22Rv1 (cell line): ENCODE results near the gene EBI3.
"Not testable (repeated sequence)": the region's sequence is repeated elsewhere in the genome, so short reads cannot be mapped to it uniquely, and the experiment has no call there.

Experiments
- H3K27ac ChIP-seq: fragments of 450-650 bp; 2 replicates; pipeline ENCODE4 v1.5.1; 2017
- ZFX ChIP-seq: fragments of 450-650 bp; IDR thresholded peaks from 2 replicates; pipeline ENCODE4 v1.6.1; 2017; ENCODE audit warnings: antibody characterized with exemption, borderline replicate concordance
- TF ChIP-seq, protein P1 (sequence below): fragments of 450-650 bp; IDR thresholded peaks from 2 replicates; pipeline ENCODE4 v1.5.1; 2017; ENCODE audit warnings: mild to moderate bottlenecking

The EBI3 gene

DNA sequence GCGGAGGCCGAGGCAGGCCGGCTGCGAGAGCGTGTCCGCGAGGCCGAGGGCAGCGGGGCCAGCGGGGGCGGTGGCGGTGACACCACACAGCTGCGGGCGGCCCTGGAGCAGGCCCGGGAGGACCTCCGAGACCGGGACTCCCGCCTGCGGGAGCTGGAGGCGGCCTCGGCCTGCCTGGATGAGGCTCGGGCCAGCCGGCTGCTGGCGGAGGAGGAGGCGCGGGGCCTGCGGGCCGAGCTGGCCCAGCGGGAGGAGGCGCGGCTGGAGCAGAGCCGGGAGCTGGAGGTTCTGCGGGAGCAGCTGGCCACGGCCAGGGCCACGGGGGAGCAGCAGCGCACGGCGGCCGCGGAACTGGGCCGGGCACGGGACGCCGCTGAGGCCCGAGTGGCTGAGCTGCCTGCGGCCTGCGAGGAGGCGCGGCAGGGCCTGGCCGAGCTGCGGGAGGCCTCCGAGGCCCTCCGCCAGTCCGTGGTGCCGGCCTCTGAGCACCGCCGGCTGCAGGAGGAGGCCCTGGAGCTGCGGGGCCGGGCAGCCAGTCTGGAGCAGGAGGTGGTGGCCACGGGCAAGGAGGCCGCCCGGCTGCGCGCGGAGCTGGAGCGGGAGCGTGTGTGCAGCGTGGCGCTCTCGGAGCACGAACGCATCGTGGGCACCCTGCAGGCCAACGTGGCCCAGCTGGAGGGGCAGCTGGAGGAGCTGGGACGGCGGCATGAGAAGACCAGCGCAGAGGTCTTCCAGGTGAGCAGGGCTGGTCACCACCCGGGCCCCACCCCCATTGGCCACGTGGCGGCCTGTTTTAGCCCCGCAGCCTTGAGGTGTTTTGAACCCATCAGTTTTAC, 11.7 kb upstream of the EBI3 start:
- H3K27ac ChIP-seq: no peak overlapping the region
- no peak for TF ChIP-seq ZFX
- TF ChIP-seq, protein P1, sequence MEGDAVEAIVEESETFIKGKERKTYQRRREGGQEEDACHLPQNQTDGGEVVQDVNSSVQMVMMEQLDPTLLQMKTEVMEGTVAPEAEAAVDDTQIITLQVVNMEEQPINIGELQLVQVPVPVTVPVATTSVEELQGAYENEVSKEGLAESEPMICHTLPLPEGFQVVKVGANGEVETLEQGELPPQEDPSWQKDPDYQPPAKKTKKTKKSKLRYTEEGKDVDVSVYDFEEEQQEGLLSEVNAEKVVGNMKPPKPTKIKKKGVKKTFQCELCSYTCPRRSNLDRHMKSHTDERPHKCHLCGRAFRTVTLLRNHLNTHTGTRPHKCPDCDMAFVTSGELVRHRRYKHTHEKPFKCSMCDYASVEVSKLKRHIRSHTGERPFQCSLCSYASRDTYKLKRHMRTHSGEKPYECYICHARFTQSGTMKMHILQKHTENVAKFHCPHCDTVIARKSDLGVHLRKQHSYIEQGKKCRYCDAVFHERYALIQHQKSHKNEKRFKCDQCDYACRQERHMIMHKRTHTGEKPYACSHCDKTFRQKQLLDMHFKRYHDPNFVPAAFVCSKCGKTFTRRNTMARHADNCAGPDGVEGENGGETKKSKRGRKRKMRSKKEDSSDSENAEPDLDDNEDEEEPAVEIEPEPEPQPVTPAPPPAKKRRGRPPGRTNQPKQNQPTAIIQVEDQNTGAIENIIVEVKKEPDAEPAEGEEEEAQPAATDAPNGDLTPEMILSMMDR: no peak

DNA sequence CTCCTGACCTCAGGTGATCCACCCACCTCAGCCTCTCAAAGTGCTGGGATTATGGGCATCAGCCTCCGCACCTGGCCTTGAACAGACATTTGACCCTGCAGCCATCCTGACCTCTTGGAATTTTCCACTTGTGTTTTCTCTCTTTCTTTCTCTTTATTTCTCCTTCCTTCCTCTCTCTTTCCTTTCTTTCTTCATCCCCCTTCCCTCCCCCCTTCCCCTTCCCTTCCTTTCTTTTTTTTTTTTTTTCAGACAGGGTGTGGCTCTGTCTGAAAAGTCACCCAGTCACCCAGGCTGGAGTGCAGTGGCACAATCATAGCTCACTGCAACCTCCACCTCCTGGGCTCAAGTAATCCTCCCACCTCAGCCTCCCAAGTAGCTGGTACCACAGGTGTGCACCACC, 10.8 kb upstream of the EBI3 start:
- H3K27ac ChIP-seq: not testable (repeated sequence)

DNA sequence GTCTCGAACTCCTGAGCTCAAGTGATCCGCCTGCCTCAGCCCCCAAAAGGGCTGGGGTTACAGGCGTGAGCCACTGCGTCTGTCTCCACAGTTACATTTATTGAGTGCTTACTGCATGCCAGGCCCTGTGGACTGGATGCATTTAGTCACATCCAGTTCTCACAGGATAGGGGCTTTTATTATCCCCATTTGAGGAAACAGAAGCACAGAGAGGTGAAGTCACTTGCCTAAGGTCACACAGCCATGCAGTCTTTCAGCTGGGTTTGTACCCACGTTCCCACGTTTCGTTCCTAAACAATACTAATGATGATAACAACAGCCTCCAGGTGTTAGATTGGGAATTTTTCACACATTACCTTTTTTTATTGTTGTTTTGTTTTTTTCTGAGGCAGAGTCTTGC, 9.1 kb upstream of the EBI3 start:
- TF ChIP-seq, protein P1: no peak
- no peak for TF ChIP-seq ZFX
- H3K27ac ChIP-seq: no peak overlapping the region

DNA sequence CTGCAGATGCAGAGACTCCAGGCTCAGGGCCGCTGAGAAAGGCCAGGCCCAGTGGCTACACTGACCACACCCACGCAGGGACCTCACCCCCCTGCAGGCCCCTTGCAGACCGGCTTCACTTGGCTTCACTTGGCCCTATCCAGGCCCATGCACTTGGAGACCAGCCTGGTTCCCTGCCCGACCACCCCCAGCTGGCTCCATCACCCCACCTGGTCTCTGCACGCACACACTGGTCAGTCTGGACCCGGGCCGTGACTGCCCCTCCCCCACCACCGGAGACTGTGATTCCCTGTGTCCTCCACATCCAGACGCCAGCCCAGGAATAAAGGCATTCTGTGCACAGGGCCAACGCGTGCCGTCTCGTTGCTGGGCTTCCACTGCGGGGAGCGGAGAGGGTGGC, 4.9 kb upstream of the EBI3 start:
- no peak for TF ChIP-seq ZFX
- TF ChIP-seq, protein P1: no peak
- H3K27ac ChIP-seq: no peak overlapping the region

DNA sequence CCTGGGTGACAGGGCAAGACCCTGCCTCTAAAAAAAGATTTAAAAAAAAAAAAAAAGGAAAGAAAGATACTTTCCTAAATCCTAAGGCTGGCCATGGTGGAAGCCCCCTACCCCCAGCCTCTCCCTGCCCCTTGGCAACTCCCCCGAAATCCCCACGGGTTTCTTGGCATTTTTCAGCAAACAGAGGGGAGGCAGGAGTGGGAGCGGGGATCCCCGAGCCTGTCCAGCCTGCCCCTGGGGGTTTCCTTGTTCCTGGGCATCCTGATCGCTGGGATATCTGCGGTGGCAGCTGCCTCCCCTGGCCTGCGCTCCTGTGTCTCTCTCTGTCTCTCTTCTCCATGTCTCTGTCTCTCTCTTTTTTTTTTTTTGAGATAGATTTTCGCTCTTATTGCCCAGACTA, 3.4 kb upstream of the EBI3 start:
- no peak overlapping the region for H3K27ac ChIP-seq
- TF ChIP-seq, protein P1: no peak
- TF ChIP-seq ZFX: no peak

DNA sequence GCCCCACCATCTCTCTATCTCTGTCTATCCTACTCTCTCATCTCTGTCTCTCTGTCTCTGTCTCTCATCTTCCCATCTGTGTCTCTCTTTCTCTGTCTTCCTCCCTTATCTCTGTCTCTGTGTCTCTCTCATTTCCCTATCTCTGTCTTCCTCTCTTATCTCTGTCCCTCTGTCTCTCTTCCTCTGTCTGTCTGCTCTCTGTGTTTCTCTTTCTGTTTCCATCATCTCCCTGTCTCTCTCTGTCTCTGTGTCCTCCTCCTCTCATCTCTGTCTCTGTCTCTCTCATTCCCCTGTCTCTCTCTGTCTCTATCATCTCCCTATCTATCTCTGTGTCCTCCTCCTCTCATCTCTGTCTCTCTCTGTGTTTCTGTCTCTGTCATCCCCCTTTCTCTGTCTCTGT, 1.6 kb upstream of the EBI3 start:
- no peak overlapping the region for H3K27ac ChIP-seq
- TF ChIP-seq, protein P1: no peak
- no peak for TF ChIP-seq ZFX

DNA sequence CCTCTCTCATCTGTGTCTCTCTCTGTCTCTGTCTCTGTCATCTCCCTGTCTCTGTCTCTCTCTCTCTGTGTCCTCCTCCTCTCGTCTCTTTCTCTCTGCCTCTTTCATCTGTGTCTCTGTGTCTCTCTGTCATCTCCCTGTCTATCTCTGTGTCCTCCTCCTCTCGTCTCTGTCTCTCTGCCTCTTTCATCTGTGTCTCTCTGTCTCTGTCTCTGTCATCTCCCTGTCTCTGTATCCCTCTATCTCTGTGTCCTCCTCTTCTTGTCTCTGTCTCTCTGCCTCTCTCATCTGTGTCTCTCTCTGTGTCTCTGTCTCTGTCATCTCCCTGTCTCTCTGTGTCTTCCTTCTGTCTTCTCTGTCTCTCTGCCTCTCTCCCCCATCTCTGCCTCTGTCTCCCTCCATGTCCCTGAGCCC, 551 bp upstream of the EBI3 start:
- TF ChIP-seq, protein P1: no peak
- no peak for TF ChIP-seq ZFX
- H3K27ac ChIP-seq: no peak overlapping the region

DNA sequence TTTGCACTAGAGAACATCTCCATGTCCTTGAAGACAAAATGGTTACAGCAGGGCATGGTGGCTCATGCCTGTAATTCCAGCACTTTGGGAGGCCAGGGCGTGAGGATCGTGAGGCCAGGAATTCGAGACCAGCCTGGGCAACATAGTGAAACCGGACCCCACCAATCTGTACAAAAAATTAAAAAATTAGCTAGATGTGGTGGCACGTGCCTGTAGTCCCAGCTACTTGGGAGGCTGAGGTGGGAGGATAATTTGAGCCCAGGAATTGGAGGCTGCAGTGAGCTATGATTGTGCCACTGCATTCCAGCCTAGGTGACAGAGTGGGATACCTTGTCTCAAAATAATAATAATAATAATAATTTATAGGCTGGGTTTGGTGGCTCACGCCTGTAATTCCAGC, 914 bp downstream of the EBI3 start:
- not testable (repeated sequence) for H3K27ac ChIP-seq

DNA sequence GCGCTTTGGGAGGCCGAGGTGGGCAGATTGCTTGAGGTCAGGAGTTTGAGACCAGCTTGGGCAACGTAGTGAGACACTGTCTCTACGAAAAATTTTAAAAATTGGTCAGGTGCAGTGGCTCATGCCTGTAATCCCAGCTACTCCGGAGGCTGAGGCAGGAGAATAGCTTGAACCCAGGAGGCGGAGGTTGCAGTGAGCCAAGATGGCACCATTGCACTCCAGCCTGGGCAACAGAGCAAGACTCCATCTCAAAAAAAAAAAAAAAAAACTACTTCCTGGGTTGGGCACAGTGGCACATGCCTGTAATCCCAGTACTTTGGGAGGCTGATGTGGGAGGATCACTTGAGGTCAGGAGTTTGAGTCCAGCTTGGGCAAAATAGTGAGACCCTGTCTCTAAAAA, 2.2 kb downstream of the EBI3 start:
- not testable (repeated sequence) for H3K27ac ChIP-seq

DNA sequence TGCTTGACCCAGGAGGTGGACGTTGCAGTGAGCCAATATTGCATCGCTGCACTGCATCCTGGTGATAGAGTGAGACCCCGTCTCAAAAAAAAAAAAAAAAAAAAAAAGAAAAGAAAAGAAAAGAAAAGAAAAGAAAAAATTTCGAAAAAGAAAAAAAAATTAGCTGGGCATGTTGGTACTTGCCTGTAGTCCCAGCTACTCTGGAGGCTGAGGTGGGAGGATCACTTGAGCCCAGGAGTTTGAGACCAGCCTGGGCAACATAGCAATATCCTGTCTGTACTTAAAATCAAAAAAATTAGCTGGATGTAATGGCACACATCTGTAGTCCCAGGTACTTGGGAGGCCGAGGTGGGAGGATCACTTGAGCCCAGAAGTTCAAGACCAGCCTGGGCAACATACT, 2.8 kb downstream of the EBI3 start:
- not testable (repeated sequence) for H3K27ac ChIP-seq
